Testis (tissue), 3 donors: ENCODE results near the gene GLDN. TPM values are rescaled to one million over a fixed set of nuclear protein-coding genes. Genes with fewer than 3 reads are reported as not detected.

Experiments used
- DNase-seq: peaks from one replicate; pipeline ENCODE4 v3.0.0-alpha.2; 2019
- H3K27ac ChIP-seq, 2 donors: fragments of 200-600 bp; sonication (generic); one replicate each; pipeline ENCODE4 v1.5.1; 2019
- H3K27me3 ChIP-seq: fragments of 200-600 bp; sonication (generic); one replicate; pipeline ENCODE4 v1.5.1; 2019
- H3K36me3 ChIP-seq: fragments of 200-600 bp; sonication (generic); one replicate; pipeline ENCODE4 v1.5.1; 2017; ENCODE audit warnings: low read depth; ENCODE audit errors: missing control alignments
- H3K4me1 ChIP-seq: fragments of 200-600 bp; sonication (generic); one replicate; pipeline ENCODE4 v1.5.1; 2019
- H3K4me3 ChIP-seq, 2 donors: fragments of 200-600 bp; sonication (generic); one replicate each; pipeline ENCODE4 v1.5.1; 2017 to 2019
- H3K9me3 ChIP-seq: fragments of 200-600 bp; sonication (generic); one replicate; pipeline ENCODE4 v1.5.1; 2017
- POLR2A ChIP-seq: fragments of 450-650 bp; IDR thresholded peaks from one replicate; pipeline ENCODE4 v1.6.1; 2017; ENCODE audit warnings: antibody characterized with exemption, mild to moderate bottlenecking, moderate library complexity
- WGBS, 2 donors: methylation state at CpG; one replicate each; pipeline ENCODE4 v1.1.5; 2018; 5-methylcytosine and 5-hydroxymethylcytosine counted together
- intact Hi-C: fragments of 100-400 bp; cut with DNase I; formaldehyde crosslinking; loops from one replicate; pipeline ENCODE4 v1.15.1; 2023; ENCODE audit warnings: low total_unique reads
- polyA plus RNA-seq: library from polyadenylated mRNA; stranded (reverse); fragments of 350-450 nt; fragmentation: Illumina TruSeq; extraction: RNeasy Lipid Tissue Mini Kit (QIAGEN cat#74804); gene quantifications from one replicate; pipeline ENCODE4 v1.2.3, GENCODE V29; 2014; ENCODE audit warnings: low read depth, low replicate concordance; ENCODE audit not compliant: insufficient read depth
- total RNA-seq, 2 donors: library from RNA; depleted of rRNA; stranded (reverse); fragments of >200 nt; gene quantifications; one replicate each; pipeline ENCODE4 v1.2.3, GENCODE V29; 2016
- TF ChIP-seq, protein P1 (sequence below), 3 experiments: fragments of 450-650 bp in 2 of 3; fragments of 200-600 bp in 1 of 3; sonication (generic) in 1 of 3; IDR thresholded peaks; one replicate each; pipeline ENCODE4 v1.5.1; 2016 to 2019; ENCODE audit warnings: antibody characterized with exemption in 3 of 3, mild to moderate bottlenecking in 2 of 3, moderate library complexity in 1 of 3

The GLDN gene
- total and polyA plus RNA-seq, 3 donors from 2014 or later, result 0.37 to 1.3 (median 0.61) TPM

DNA sequence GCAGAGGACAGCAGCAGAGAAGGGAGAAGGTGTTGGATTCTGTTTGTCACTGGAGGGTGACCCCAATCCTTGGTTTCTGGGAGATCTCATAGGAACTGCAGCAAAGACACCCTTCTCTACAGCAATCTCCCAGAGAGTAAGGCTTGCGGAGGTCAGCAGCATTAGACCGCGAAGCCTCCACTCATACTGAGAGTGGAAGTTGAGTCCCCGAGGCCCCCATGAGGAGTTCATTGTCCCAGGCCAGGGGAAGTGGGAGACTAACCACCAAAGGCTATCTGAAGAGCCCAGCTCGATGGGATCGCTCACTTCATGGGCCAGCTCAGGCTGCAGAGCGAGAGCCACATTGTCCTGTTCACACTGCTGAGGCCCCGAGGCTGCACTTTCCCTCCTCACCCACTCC lies 44.6 kb downstream of the GLDN start:
- no peak overlapping the region for H3K27ac ChIP-seq
- TF ChIP-seq, protein P1, sequence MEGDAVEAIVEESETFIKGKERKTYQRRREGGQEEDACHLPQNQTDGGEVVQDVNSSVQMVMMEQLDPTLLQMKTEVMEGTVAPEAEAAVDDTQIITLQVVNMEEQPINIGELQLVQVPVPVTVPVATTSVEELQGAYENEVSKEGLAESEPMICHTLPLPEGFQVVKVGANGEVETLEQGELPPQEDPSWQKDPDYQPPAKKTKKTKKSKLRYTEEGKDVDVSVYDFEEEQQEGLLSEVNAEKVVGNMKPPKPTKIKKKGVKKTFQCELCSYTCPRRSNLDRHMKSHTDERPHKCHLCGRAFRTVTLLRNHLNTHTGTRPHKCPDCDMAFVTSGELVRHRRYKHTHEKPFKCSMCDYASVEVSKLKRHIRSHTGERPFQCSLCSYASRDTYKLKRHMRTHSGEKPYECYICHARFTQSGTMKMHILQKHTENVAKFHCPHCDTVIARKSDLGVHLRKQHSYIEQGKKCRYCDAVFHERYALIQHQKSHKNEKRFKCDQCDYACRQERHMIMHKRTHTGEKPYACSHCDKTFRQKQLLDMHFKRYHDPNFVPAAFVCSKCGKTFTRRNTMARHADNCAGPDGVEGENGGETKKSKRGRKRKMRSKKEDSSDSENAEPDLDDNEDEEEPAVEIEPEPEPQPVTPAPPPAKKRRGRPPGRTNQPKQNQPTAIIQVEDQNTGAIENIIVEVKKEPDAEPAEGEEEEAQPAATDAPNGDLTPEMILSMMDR (IDR thresholded peaks at IDR 0.05), result no peak
- TF ChIP-seq POLR2A, result no peak
- 65 to 90% methylated on average over 5 to 7 of the region's 8 CpGs for WGBS, 2 donors
- no peak for DNase-seq
- no peaks in the 10 kb centered on the region for H3K27me3 ChIP-seq
- H3K9me3 ChIP-seq, result no peaks in the 10 kb centered on the region
- H3K4me1 ChIP-seq, result no peaks in the 10 kb centered on the region
- intact Hi-C loops, result no loop called here
- no peak overlapping the region for H3K4me3 ChIP-seq
- H3K36me3 ChIP-seq, result no peaks in the 10 kb centered on the region

DNA sequence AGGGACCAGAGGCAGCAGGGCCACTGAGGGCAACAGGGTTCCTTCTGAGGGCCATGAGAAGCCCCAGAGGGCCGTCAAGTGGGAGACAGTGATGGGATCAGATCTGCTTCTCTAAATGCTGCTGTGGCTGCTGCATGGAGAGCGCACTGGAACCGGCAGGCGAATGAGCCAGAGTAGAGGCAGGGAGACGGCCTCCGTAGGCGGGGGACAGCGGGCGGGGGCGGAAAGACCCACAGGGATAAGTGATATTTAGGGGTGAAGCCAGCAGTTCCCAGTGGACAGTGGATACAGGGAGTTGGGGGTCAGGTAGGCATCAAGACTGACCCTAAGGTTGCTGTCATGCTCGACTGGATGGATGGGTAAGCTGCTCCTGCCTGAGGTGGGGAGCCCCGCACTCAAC lies 45.0 kb downstream of the GLDN start:
- intact Hi-C loops, result no loop called here
- no peak for DNase-seq
- WGBS, 2 donors, result 94 to 97% methylated on average over 12 of the region's 12 CpGs
- Histone ChIP-seq H3K4me3 (no peak overlapping the region), H3K27me3 (no peaks in the 10 kb centered on the region), H3K9me3 (no peaks in the 10 kb centered on the region), H3K36me3 (no peaks in the 10 kb centered on the region), H3K4me1 (no peaks in the 10 kb centered on the region), H3K27ac (no peak overlapping the region)
- TF ChIP-seq, protein P1 (IDR thresholded peaks at IDR 0.05), result no peak
- no peak for TF ChIP-seq POLR2A

DNA sequence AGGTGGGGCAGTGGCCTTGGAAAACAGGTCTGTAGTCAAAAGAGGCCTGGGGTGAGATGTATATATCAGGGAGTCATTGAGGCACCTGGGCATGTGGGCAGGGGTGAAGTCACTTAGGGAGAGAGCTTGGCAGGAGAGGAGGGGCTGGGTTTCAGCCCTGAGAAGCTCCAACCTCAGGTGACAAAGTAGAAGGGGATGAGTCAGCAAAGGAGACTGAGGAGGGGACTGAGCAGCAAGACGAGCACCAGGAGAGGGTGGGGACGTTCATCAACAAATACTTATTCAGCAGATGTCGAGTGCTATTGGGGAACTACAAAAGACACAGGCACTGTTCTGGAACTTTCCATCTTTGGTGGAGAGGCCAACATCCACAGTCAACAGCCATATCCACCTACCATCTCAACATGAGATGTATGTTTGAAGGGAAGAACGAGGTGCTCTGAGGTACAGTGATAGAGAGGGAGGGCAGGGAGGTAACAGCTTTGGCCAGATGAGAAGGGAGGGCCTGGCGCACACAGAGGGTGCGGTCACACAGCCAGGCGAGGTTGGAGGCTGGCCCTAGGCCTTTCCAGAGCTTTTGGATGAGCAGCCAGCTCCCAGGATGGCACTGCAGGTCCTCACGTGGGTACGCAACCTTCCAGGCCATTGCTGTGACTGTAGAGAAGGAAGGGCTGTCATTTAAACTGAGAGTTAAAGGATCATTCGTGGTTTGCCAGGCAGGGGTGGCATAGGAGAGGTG lies 45.7 kb downstream of the GLDN start:
- H3K4me3 ChIP-seq, result no peak overlapping the region
- H3K4me1 ChIP-seq, result no peaks in the 10 kb centered on the region
- H3K9me3 ChIP-seq, result no peaks in the 10 kb centered on the region
- no peaks in the 10 kb centered on the region for H3K36me3 ChIP-seq
- no peak for DNase-seq
- TF ChIP-seq POLR2A, result no peak
- TF ChIP-seq, protein P1 (IDR thresholded peaks at IDR 0.05), result no peak
- no peaks in the 10 kb centered on the region for H3K27me3 ChIP-seq
- 90 to 92% methylated on average over 10 of the region's 10 CpGs for WGBS, 2 donors
- H3K27ac ChIP-seq, result no peak overlapping the region
- intact Hi-C loops, result no loop called here

DNA sequence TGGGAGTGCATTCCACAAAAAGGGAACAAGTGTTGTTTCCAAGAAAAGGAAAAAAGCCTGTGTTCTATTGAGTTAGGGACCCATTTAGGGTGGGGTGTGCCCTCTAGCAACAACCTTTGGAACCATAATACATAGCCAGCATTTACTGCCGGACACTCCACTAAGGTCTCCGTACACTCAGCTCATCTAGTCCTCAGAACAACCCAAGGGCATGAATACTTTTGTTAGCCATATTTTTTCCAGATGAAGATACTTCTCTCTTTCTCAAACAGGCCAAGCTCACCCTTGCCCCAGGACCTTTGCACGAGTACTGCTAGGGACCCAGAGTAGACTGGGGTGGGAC lies 46.2 kb downstream of the GLDN start:
- TF ChIP-seq, protein P1 (IDR thresholded peaks at IDR 0.05), result no peak
- TF ChIP-seq POLR2A, result no peak
- Histone ChIP-seq H3K27ac (no peak overlapping the region), H3K4me3 (no peak overlapping the region), H3K27me3 (no peaks in the 10 kb centered on the region), H3K36me3 (no peaks in the 10 kb centered on the region), H3K4me1 (no peaks in the 10 kb centered on the region), H3K9me3 (no peaks in the 10 kb centered on the region)
- 96 to 100% methylated on average over 3 of the region's 3 CpGs for WGBS, 2 donors
- DNase-seq, result no peak
- intact Hi-C loops, result no loop called here

DNA sequence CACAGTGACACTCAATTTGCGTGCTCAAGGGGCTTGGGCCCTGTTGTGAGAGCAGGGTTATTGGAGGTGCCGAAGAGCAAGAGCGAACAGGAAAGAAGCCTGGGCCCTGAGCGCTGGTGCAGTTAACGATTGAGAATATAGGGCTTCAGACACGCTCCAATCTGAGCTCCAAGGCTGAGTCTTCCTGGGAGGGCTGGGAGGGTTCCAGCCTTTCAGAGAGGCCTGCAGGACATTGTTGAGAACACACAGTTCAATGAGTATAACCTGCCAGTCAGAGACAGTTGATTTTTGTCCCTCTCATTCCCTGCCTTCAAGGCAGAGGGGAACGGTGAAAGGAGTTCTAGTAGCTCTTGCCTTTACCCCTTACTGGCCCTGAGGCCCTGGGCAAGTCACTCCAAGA lies 47.3 kb downstream of the GLDN start:
- intact Hi-C loops, result no loop called here
- Histone ChIP-seq H3K9me3 (no peaks in the 10 kb centered on the region), H3K36me3 (no peaks in the 10 kb centered on the region), H3K4me3 (no peak overlapping the region), H3K27me3 (no peaks in the 10 kb centered on the region), H3K4me1 (no peaks in the 10 kb centered on the region), H3K27ac (no peak overlapping the region)
- DNase-seq, result no peak
- 87 to 90% methylated on average over 6 to 7 of the region's 7 CpGs for WGBS, 2 donors
- TF ChIP-seq POLR2A, result no peak
- TF ChIP-seq, protein P1 (IDR thresholded peaks at IDR 0.05), result no peak
